ENCODE data around the gene BUD13. TPM values are rescaled to one million over a fixed set of nuclear protein-coding genes. Genes with fewer than 3 reads are reported as not detected.
A peak's percentile ranks its signal among the peaks of the same experiment; 100 is the strongest.

Gene BUD13
- total and polyA plus RNA-seq, 9 of the 15 experiments (the other 6 are each of a cell fraction or from before 2014, with no cell fraction given), result 9.5 to 34.1 (median 27.1) TPM

GRCh38 chr11:116777056-116777455, 4.3 kb upstream of the BUD13 start (continued):
- TF ChIP-seq CUX1 (CRISPR knock-in tag; IDR thresholded peaks at IDR 0.05) (no peak), ZNF398 (CRISPR knock-in tag; IDR thresholded peaks at IDR 0.05) (no peak), HDAC1 (IDR thresholded peaks at IDR 0.05) (peak in 1 of 2 experiments; percentile 90; a peak in 2 of 4 replicates), ETV5 (CRISPR knock-in tag; IDR thresholded peaks at IDR 0.05; ENCODE audit: low read depth) (no peak), ZNF436 (CRISPR knock-in tag; IDR thresholded peaks at IDR 0.05) (no peak), RBBP5 (IDR thresholded peaks at IDR 0.05; ENCODE audit: borderline replicate concordance, insufficient read depth, low read length, poor library complexity, severe bottlenecking) (no peak), EWSR1 (IDR thresholded peaks at IDR 0.05; ENCODE audit: borderline replicate concordance, low read depth, partially characterized antibody) (no peak), GABPB2 (CRISPR knock-in tag; conservative IDR thresholded peaks at IDR 0.05) (no peak), ADNP (tag; IDR thresholded peaks at IDR 0.05) (peak; percentile 49; the same call in 1 of the 2 replicates), WHSC1 (IDR thresholded peaks at IDR 0.05; ENCODE audit: low read length) (no peak), NBN (IDR thresholded peaks at IDR 0.05; ENCODE audit: low read depth) (no peak), RFX7 (CRISPR knock-in tag; IDR thresholded peaks at IDR 0.05) (no peak), ZNF445 (CRISPR knock-in tag; IDR thresholded peaks at IDR 0.05; ENCODE audit: low read depth) (peak; percentile 77; the same call in 1 of the 2 replicates), FIP1L1 (IDR thresholded peaks at IDR 0.05; ENCODE audit: low read depth, low read length, poor library complexity, severe bottlenecking) (no peak), TBP (optimal IDR thresholded peaks at IDR 0.05; ENCODE audit: low read depth, low read length) (peak; percentile 63), KHSRP (IDR thresholded peaks at IDR 0.05) (no peak), MBD2 (IDR thresholded peaks at IDR 0.05; ENCODE audit: borderline replicate concordance, low read depth) (no peak), ZFX (CRISPR knock-in tag; IDR thresholded peaks at IDR 0.05) (0 out of 2 replicates have a peak, but pooled peaks have one; percentile 22), TEAD2 (tag; IDR thresholded peaks at IDR 0.05) (no peak), EHMT2 (IDR thresholded peaks at IDR 0.05) (no peak), LARP7 (IDR thresholded peaks at IDR 0.05) (no peak), MTA2 (IDR thresholded peaks at IDR 0.05; ENCODE audit: low read depth) (peak; percentile 62), CREB1 (IDR thresholded peaks at IDR 0.05) (no peak), CREB1 (CRISPR knock-in tag; IDR thresholded peaks at IDR 0.05) (no peak), ZNF347 (CRISPR knock-in tag; IDR thresholded peaks at IDR 0.05; ENCODE audit: low read depth) (no peak), POU5F1 (IDR thresholded peaks at IDR 0.05; ENCODE audit: borderline replicate concordance, low read depth, low read length, partially characterized antibody) (no peak)
